ENCODE data around the gene KCNQ1OT1.

Gene KCNQ1OT1

GRCh38 chr11:2566223-2567025 lies 133.4 kb downstream of the KCNQ1OT1 start:
- DNase-seq: no peak

DNA sequence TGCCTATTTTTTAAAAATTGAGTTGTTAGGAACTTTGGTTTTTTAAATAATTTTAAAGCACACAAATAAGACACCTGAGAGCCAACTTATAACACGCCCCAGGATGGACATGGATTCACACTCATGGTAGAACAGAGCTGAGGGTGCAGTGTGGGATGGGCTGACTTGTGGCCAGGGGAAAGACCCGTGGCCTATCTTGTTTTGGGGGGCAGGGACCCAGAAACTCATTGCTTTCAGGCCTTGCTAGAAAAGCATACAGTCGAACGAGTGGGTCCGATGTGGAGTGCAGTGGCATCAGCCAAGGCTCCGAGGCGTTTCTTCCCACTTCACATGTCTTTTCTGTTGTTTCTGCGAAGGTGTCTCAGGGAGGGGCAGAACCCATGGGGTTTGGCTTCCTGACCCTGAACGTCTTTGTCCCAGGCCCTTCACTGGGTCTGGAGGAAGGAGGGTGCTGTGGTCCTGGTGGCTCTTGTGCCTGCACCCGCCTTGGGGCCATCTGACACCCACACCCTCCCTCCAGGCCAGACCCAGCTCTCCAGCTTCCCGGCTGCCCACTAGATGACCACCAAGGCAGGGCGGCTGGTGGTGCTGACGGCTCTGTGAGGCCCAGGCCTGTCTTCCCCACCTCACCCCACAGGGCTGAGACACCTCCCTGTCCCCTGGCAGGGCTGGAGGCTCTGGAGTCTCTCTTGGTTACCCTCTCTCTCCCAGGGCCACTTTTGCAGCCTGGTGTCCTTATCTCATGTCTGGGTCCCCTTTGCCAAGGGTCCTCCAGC lies 134.2 kb downstream of the KCNQ1OT1 start:
- DNase-seq: no peak

- DNase-seq: no peak
Measured at GRCh38 chr11:2564588-2565425, 135.0 kb downstream of the KCNQ1OT1 start.

DNA sequence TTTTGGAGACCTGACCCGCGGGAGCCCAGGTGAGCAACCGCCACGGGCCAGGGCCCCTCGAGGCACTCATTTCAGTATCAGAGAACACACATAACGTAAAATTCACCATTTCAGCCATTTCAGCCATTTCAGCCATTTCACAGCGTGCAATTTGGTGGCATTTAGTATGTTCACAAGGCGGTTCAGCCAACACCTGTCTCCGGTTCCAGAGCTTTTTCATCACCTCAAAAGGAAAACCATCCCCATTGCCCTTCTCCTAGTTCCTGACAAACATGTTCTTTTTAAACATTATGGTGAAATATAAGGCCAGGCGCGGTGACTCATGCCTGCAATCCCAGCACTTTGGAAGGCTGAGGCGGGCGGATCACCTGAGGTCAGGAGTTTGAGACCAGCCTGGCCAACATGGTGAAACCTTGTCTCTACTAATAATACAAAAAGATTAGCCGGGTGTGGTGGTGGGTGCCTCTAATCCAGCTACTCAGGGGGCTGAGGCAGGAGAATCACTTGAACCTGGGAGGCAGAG lies 135.7 kb downstream of the KCNQ1OT1 start:
- DNase-seq: no peak

GRCh38 chr11:2563213-2564007 lies 136.4 kb downstream of the KCNQ1OT1 start:
- DNase-seq: no peak

DNA sequence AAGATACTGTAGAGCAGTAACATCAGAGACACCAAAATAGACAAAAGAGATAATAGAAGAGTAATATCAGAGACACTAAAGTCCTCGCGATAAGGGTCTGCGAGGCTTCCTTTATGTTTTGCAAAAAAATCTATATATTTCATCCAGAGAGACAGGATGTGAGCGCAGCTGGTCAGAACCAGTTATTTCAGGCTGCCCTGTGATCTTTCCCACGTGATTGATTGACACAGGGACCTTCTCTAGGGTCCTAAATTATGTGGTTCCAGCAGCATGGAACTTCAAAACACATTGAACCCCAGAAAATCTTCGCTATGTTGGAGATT lies 136.9 kb downstream of the KCNQ1OT1 start:
- DNase-seq: no peak

DNA sequence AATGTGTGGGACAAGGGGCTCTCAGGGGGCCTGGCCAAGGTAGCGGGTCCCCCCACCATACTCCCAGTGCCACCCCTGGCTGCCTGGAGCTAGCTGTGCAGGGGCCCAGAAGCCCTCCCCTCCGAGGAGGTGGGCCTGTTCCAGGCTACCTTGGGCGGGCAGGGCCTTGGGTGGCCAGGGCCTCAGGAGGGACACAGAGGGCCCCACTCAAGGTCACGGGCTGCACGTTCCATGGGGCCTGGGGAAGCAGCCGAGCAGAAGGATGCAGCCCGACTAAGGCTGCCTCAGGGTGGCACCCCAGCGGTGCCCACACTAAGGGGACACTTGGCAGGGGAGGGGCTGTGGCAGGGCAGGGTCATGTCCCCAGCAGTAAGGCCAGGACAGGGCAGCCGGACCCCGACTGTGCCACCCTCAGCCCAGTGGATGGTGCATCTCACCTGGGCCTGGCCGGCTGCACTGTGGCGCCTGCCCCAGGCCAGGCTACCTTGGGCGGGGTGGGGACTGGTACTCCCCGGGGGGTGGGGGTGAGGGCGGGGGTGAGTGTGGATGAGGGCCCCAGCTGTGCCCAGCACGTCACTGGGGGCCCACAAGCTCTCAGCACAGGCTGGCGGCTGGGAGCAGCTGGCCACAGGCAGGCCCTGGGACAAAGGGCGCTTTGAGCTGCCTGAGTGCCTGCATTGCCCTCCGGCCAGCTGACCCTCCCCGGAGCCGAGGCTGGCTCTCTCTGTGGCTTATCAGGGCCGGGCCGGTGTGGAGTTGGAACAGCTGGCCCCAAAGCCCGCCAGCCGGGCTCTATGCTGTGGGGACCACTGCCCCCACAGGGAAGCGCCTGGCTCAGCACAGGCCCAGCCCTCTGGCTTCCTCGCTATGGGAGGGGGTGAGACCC lies 137.9 kb downstream of the KCNQ1OT1 start:
- no peak for DNase-seq

GRCh38 chr11:2559527-2560311 lies 140.1 kb downstream of the KCNQ1OT1 start:
- DNase-seq: no peak

GRCh38 chr11:2558861-2559526 lies 140.8 kb downstream of the KCNQ1OT1 start:
- DNase-seq: no peak

GRCh38 chr11:2558397-2558796 lies 141.4 kb downstream of the KCNQ1OT1 start:
- DNase-seq: no peak
